ENCODE data around the gene EGLN2. TPM values are rescaled to one million over a fixed set of nuclear protein-coding genes. Genes with fewer than 3 reads are reported as not detected.
"Not testable (repeated sequence)": the region's sequence is repeated elsewhere in the genome, so short reads cannot be mapped to it uniquely, and the experiment has no call there.

EGLN2 gene
- polyA plus RNA-seq, 1 of the 3 experiments (the other 2 are of a cell fraction) = 43.0 TPM

- no peak for TF ChIP-seq EZH2phosphoT487 (IDR thresholded peaks at IDR 0.05; ENCODE audit: borderline replicate concordance, low read depth)
- no peak for TF ChIP-seq MEF2A (IDR thresholded peaks at IDR 0.05; ENCODE audit: borderline replicate concordance, low read depth)
- TF ChIP-seq REST (IDR thresholded peaks at IDR 0.05; ENCODE audit: low read depth, low read length) = no peak
Observed at GRCh38 chr19:40811478-40812341, 12.7 kb downstream of the EGLN2 start (continued).

GRCh38 chr19:40812571-40812970 is 13.6 kb downstream of the EGLN2 start:
- DNase-seq; H3K9me2 ChIP-seq; H3F3A ChIP-seq (replicated peaks; ENCODE audit: insufficient read depth); H2AFZ ChIP-seq (ENCODE audit: low read depth); H3K27me3 ChIP-seq (ENCODE audit: insufficient read depth); H3K27ac ChIP-seq (ENCODE audit: low read depth in 2 of 2, low read length in 1 of 2); H3K4me1 ChIP-seq (ENCODE audit: control insufficient read depth in 1 of 2, insufficient read depth in 2 of 2, low read depth in 1 of 2, low read length in 1 of 2); H3K9me3 ChIP-seq; POLR2A ChIA-PET; H3K4me3 ChIP-seq (ENCODE audit: low read depth in 2 of 2, low read length in 1 of 2); H3K9ac ChIP-seq: not testable (repeated sequence)
- peaks cover 24% of the 10 kb centered on the region for H3K79me2 ChIP-seq (ENCODE audit: insufficient read depth)
- peaks cover 13 to 21% of the 10 kb centered on the region in 2 experiments for H3K36me3 ChIP-seq (replicated peaks in 1 of 2; ENCODE audit: control insufficient read depth in 1 of 2, insufficient read depth in 2 of 2, low read length in 1 of 2)
- peaks cover 29% of the 10 kb centered on the region for H4K20me1 ChIP-seq (ENCODE audit: insufficient read depth)
- WGBS (ENCODE audit: low lambda C conversion rate) = 83% methylated on average over 7 of the region's 7 CpGs
- 0 out of 2 replicates have a peak overlapping the region, but pooled peaks have one; percentile 33 for H3K4me2 ChIP-seq
- CTCF ChIA-PET = interaction anchor here (1.0 to 1.1 kb wide), 2 partner anchors 14 to 151 kb away, joined by 3 read pairs; partner anchors contain the start of gene EGLN2

DNA sequence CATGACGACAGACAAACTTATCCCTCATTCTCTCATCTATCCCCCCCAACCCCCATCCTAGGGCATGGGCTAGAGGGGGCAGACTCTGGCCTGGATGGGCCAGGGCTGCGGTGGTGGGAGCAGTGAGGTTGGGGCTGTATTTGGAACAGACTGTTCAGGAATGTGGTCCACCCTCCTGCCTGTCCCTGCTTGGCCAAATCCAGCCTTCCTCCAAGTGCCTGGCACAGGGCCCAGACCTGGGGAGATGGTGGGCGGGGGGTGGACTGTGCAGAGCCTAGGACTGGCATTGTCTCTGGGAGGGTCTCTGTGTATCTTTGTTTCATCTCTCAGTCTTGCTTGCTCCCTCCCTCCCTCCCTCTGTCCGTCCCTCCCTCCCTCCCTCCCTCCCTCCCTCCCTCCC is 14.2 kb downstream of the EGLN2 start:
- H3K79me2 ChIP-seq (ENCODE audit: insufficient read depth) = peaks cover 18% of the 10 kb centered on the region
- H2AFZ ChIP-seq (ENCODE audit: low read depth) = no peak overlapping the region
- POLR2A ChIA-PET = no interaction called here
- peaks cover 5 to 8% of the 10 kb centered on the region in 2 experiments; a peak in 2 of 4 replicates for H3K4me1 ChIP-seq (ENCODE audit: control insufficient read depth in 1 of 2, insufficient read depth in 2 of 2, low read depth in 1 of 2, low read length in 1 of 2)
- H3K27ac ChIP-seq (ENCODE audit: low read depth in 2 of 2, low read length in 1 of 2) = no peak overlapping the region
- H4K20me1 ChIP-seq (ENCODE audit: insufficient read depth) = peaks cover 23% of the 10 kb centered on the region
- WGBS (ENCODE audit: low lambda C conversion rate) = 50% methylated on average over 4 of the region's 4 CpGs
- no peak overlapping the region for H3K4me3 ChIP-seq (ENCODE audit: low read depth in 2 of 2, low read length in 1 of 2)
- H3K4me2 ChIP-seq = peak overlapping the region; percentile 33; the same call in 1 of the 2 replicates
- H3K9ac ChIP-seq = no peak overlapping the region
- CTCF ChIA-PET = interaction anchor here (1.1 kb wide), 1 partner anchor 15 kb away, joined by 3 read pairs; the partner anchor contains the start of gene EGLN2
- H3K27me3 ChIP-seq (ENCODE audit: insufficient read depth) = no peaks in the 10 kb centered on the region
- H3K36me3 ChIP-seq (replicated peaks in 1 of 2; ENCODE audit: control insufficient read depth in 1 of 2, insufficient read depth in 2 of 2, low read length in 1 of 2) = peaks cover 9 to 15% of the 10 kb centered on the region in 2 experiments
- no peaks in the 10 kb centered on the region for H3K9me3 ChIP-seq
- no peaks in the 10 kb centered on the region for H3K9me2 ChIP-seq
- DNase-seq = no peak
- H3F3A ChIP-seq (replicated peaks; ENCODE audit: insufficient read depth) = peaks cover 12% of the 10 kb centered on the region
- TF ChIP-seq, protein P1, sequence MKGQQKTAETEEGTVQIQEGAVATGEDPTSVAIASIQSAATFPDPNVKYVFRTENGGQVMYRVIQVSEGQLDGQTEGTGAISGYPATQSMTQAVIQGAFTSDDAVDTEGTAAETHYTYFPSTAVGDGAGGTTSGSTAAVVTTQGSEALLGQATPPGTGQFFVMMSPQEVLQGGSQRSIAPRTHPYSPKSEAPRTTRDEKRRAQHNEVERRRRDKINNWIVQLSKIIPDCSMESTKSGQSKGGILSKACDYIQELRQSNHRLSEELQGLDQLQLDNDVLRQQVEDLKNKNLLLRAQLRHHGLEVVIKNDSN (IDR thresholded peaks at IDR 0.05; ENCODE audit: borderline replicate concordance, low read depth) = no peak
- TF ChIP-seq NRF1 (IDR thresholded peaks at IDR 0.05; ENCODE audit: low read depth, low read length) = no peak
- no peak for TF ChIP-seq POLR2AphosphoS5 (IDR thresholded peaks at IDR 0.05; ENCODE audit: low read depth, low read length)
- TF ChIP-seq EZH2phosphoT487 (IDR thresholded peaks at IDR 0.05; ENCODE audit: borderline replicate concordance, low read depth) = no peak
- TF ChIP-seq ZBTB33 (IDR thresholded peaks at IDR 0.05; ENCODE audit: borderline replicate concordance, low read depth) = no peak
- TF ChIP-seq, protein P2, sequence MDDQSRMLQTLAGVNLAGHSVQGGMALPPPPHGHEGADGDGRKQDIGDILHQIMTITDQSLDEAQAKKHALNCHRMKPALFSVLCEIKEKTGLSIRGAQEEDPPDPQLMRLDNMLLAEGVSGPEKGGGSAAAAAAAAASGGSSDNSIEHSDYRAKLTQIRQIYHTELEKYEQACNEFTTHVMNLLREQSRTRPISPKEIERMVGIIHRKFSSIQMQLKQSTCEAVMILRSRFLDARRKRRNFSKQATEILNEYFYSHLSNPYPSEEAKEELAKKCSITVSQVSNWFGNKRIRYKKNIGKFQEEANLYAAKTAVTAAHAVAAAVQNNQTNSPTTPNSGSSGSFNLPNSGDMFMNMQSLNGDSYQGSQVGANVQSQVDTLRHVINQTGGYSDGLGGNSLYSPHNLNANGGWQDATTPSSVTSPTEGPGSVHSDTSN (IDR thresholded peaks at IDR 0.05) = no peak
- no peak for TF ChIP-seq JUND (IDR thresholded peaks at IDR 0.05)
- no peak for TF ChIP-seq REST (IDR thresholded peaks at IDR 0.05; ENCODE audit: low read depth, low read length)
- no peak for TF ChIP-seq ELF1 (IDR thresholded peaks at IDR 0.05)
- TF ChIP-seq FOSL2 (IDR thresholded peaks at IDR 0.05; ENCODE audit: borderline replicate concordance, low read depth) = no peak
